Measurements from ENCODE around the gene TAPT1. TPM values are rescaled to one million over a fixed set of nuclear protein-coding genes. Genes with fewer than 3 reads are reported as not detected.

The TAPT1 gene
- total and polyA plus RNA-seq, 2 of the 13 experiments (the other 11 are each of a cell fraction or from before 2014, with no cell fraction given): 24.5 to 25.3 TPM

- TF ChIP-seq ZIK1 (CRISPR knock-in tag; IDR thresholded peaks at IDR 0.05; ENCODE audit: borderline replicate concordance, low read depth) (0 out of 2 replicates have a peak, but pooled peaks have one; percentile 24), ZNF670 (CRISPR knock-in tag; IDR thresholded peaks at IDR 0.05; ENCODE audit: borderline replicate concordance) (no peak), ZNF251 (CRISPR knock-in tag; IDR thresholded peaks at IDR 0.05) (no peak), GABPB1 (CRISPR knock-in tag; IDR thresholded peaks at IDR 0.05) (0 out of 2 replicates have a peak, but pooled peaks have one; percentile 22), SOX6 (IDR thresholded peaks at IDR 0.05) (no peak), SOX6 (CRISPR knock-in tag; IDR thresholded peaks at IDR 0.05) (peak; percentile 25; the same call in 1 of the 2 replicates), ZNF816 (CRISPR knock-in tag; IDR thresholded peaks at IDR 0.05; ENCODE audit: borderline replicate concordance) (peak; percentile 63; the same call in 1 of the 2 replicates), ZBTB38 (CRISPR knock-in tag; IDR thresholded peaks at IDR 0.05) (0 out of 2 replicates have a peak, but pooled peaks have one; percentile 15), ZNF512B (CRISPR knock-in tag; IDR thresholded peaks at IDR 0.05; ENCODE audit: borderline replicate concordance) (no peak), SIN3A (IDR thresholded peaks at IDR 0.05; ENCODE audit: borderline replicate concordance, low read depth, low read length) (0 out of 2 replicates have a peak, but pooled peaks have one; percentile 12), SPEN (CRISPR knock-in tag; IDR thresholded peaks at IDR 0.05; ENCODE audit: low read depth) (peak; percentile 26; the same call in 1 of the 2 replicates), ZNF800 (CRISPR knock-in tag; IDR thresholded peaks at IDR 0.05) (0 out of 2 replicates have a peak, but pooled peaks have one; percentile 26), ZNF414 (CRISPR knock-in tag; IDR thresholded peaks at IDR 0.05) (no peak), ZNF546 (CRISPR knock-in tag; conservative IDR thresholded peaks at IDR 0.05) (no peak), JUN (CRISPR knock-in tag; IDR thresholded peaks at IDR 0.05) (no peak), POLR2A (IDR thresholded peaks at IDR 0.05; ENCODE audit: insufficient read depth in 1 of 2, low read depth in 2 of 2, low read length in 2 of 2) (peak; percentile 46 to 63; a peak in 3 of 4 replicates), ZMAT3 (CRISPR knock-in tag; conservative IDR thresholded peaks at IDR 0.05) (no peak), FOXO1 (CRISPR knock-in tag; IDR thresholded peaks at IDR 0.05) (no peak), GRHL1 (CRISPR knock-in tag; conservative IDR thresholded peaks at IDR 0.05) (no peak), ZNF280B (CRISPR knock-in tag; IDR thresholded peaks at IDR 0.05; ENCODE audit: borderline replicate concordance) (peak; percentile 34; the same call in 1 of the 2 replicates), NPAS2 (CRISPR knock-in tag; IDR thresholded peaks at IDR 0.05; ENCODE audit: borderline replicate concordance) (no peak)
Observed at GRCh38 chr4:16226816-16227461, 668 bp upstream of the TAPT1 start (continued).

Measured in HepG2 (cell line).